Mucosa of stomach (tissue), 1 donor: ENCODE data around the gene LCP2.

Source experiments
- H3K27me3 ChIP-seq: one replicate; pipeline ENCODE4 v1.7.0; 2013; ENCODE audit warnings: mild to moderate bottlenecking, low read length; ENCODE audit not compliant: control insufficient read depth, insufficient read depth
- H3K36me3 ChIP-seq: one replicate; pipeline ENCODE4 v1.7.0; 2013; ENCODE audit warnings: low read length; ENCODE audit not compliant: control insufficient read depth, insufficient read depth
- H3K4me1 ChIP-seq: one replicate; pipeline ENCODE4 v1.7.0; 2013; ENCODE audit warnings: mild to moderate bottlenecking, low read length; ENCODE audit not compliant: control insufficient read depth, insufficient read depth
- H3K4me3 ChIP-seq: one replicate; pipeline ENCODE4 v1.7.0; 2013; ENCODE audit warnings: low read length
- H3K9ac ChIP-seq: one replicate; pipeline ENCODE4 v1.7.0; 2013; ENCODE audit warnings: mild to moderate bottlenecking, low read length, moderate library complexity
- H3K9me3 ChIP-seq: one replicate; pipeline ENCODE4 v1.7.0; 2013; ENCODE audit warnings: mild to moderate bottlenecking, low read length, moderate library complexity; ENCODE audit not compliant: control insufficient read depth
- donor health status: Pancreatic carcinoma.

LCP2 gene

GRCh38 chr5:170297589-170298462 lies at the start of gene LCP2:
Gene LCP2 (minus strand): TSS chr5:170297777. CDS start chr5:170297611, 166 bp downstream.
- Histone ChIP-seq H3K4me1 (no peaks in the 10 kb centered on the region), H3K9ac (peak within 1 kb of the TSS; percentile 72), H3K36me3 (no peaks in the 10 kb centered on the region), H3K27me3 (no peaks in the 10 kb centered on the region), H3K4me3 (peak within 1 kb of the TSS; percentile 3), H3K9me3 (no peaks in the 10 kb centered on the region)

DNA sequence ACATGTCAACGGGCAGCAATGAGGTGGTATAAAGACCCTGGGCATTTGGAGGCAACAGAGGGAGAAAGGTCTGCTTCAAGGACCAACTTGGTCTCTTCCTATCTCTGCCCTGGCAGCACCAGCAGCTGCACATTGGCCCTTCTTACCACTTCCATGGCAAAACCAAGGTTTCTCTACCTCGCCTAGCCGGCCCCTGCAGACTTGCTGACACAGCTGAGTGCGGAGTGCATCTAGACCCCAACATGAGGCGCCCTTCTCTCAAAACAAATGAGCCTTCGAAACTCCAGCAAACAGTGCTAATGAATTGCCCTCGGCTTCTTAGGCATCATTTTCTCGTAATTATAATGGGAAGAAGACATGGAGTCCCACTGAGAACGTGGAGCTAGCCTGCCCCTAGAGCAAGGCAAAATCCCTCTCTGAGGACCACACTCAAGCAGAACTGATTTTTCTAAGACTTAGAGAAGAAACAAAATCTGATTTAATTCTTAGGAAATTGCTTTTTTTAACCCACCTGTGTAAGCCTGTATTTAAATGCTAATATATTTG lies 49.5 kb upstream of the LCP2 start:
- Histone ChIP-seq H3K27me3 (no peaks in the 10 kb centered on the region), H3K4me3 (no peak overlapping the region), H3K4me1 (no peaks in the 10 kb centered on the region)

DNA sequence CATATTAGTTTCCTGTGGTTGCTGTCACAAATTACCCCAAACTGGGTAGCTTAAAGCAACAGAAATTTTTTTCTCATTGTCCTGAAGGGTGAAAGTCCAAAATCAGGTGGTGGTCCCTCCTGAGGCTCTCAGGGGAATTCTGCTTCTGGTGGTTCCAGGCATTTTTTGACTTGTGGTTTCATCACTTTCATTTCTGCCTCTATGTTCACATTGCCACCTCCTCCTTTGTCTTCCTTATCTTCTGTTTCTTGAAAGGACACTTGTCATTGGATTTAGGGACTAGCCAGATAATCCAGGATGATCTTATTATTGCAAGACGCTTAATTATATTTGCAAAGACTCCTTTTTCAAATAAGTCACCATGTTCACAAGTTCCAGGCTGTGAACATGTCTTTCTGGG lies 48.4 kb upstream of the LCP2 start:
- no peaks in the 10 kb centered on the region for H3K9me3 ChIP-seq
- no peaks in the 10 kb centered on the region for H3K36me3 ChIP-seq
- H3K4me1 ChIP-seq = no peaks in the 10 kb centered on the region
- no peak overlapping the region for H3K4me3 ChIP-seq
- H3K9ac ChIP-seq = no peak overlapping the region
- H3K27me3 ChIP-seq = no peaks in the 10 kb centered on the region

More for the DNA sequence above, 49.5 kb upstream of the LCP2 start:
- Histone ChIP-seq H3K9ac (no peak overlapping the region), H3K36me3 (no peaks in the 10 kb centered on the region), H3K9me3 (no peaks in the 10 kb centered on the region)

GRCh38 chr5:170343177-170343576 lies 45.6 kb upstream of the LCP2 start:
- H3K27me3 ChIP-seq = no peaks in the 10 kb centered on the region

DNA sequence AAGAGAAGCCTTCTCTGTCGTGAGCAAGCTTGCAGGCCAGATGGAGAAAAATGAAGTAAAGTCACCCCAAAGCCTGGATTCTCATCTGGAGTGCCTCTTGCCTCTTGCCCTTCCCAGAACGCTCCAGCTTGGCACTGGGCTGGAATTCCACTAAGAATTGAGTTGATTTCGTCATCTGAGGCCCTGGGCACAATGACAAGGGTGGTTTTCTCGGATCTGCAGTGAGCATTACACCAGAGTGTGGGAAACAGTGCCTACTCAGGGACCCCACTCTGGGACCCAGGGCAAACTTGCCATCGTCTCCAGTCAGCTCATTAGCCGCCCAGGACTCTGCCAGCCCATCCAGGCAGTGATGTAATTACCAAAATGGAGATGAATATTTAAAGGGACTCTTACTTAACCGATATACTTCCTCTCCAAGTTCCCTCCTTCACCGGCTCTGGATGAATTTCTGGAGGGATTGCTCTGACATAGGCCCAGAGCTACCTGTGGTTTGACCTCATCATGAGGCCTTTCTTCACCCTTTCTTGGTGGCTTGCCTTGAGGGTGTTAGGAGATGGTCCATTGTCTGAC lies 44.7 kb upstream of the LCP2 start:
- Histone ChIP-seq H3K4me3 (no peak overlapping the region), H3K9ac (no peak overlapping the region), H3K4me1 (no peaks in the 10 kb centered on the region), H3K27me3 (no peaks in the 10 kb centered on the region), H3K36me3 (no peaks in the 10 kb centered on the region), H3K9me3 (no peaks in the 10 kb centered on the region)

More at GRCh38 chr5:170343177-170343576, 45.6 kb upstream of the LCP2 start:
- no peak overlapping the region for H3K4me3 ChIP-seq
- no peak overlapping the region for H3K9ac ChIP-seq
- no peaks in the 10 kb centered on the region for H3K4me1 ChIP-seq
- no peaks in the 10 kb centered on the region for H3K36me3 ChIP-seq
- no peaks in the 10 kb centered on the region for H3K9me3 ChIP-seq

GRCh38 chr5:170341545-170341944 lies 44.0 kb upstream of the LCP2 start:
- Histone ChIP-seq H3K36me3 (no peaks in the 10 kb centered on the region), H3K27me3 (no peaks in the 10 kb centered on the region), H3K4me3 (no peak overlapping the region), H3K9ac (no peak overlapping the region), H3K9me3 (no peaks in the 10 kb centered on the region), H3K4me1 (no peaks in the 10 kb centered on the region)

DNA sequence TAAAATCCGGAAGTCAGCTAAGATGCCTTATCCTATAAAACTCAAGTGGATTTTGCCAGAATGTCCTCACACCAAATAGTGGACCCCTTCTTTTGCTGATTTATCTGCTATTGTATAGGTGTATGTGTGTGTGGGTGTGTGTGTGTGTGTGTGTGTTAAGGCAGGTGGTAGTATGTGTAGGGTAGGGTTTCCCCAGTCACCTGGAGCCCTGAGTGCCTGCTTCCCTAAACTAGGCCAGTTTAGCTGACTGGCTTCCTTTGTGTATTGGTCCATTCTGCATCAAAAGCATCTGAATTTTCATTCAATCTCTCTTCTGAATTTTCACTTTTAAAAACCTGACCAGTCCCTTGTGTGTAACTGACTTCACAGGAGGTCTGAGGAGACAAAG lies 42.2 kb upstream of the LCP2 start:
- Histone ChIP-seq H3K4me1 (no peaks in the 10 kb centered on the region), H3K27me3 (no peaks in the 10 kb centered on the region), H3K9me3 (no peaks in the 10 kb centered on the region), H3K9ac (no peak overlapping the region), H3K4me3 (no peak overlapping the region), H3K36me3 (no peaks in the 10 kb centered on the region)

GRCh38 chr5:170338933-170339779 lies 41.6 kb upstream of the LCP2 start:
- Histone ChIP-seq H3K9ac (no peak overlapping the region), H3K9me3 (no peaks in the 10 kb centered on the region), H3K4me1 (no peaks in the 10 kb centered on the region), H3K36me3 (no peaks in the 10 kb centered on the region), H3K27me3 (no peaks in the 10 kb centered on the region), H3K4me3 (no peak overlapping the region)

- Histone ChIP-seq H3K4me3 (no peak overlapping the region), H3K4me1 (no peaks in the 10 kb centered on the region), H3K9me3 (no peaks in the 10 kb centered on the region), H3K9ac (no peak overlapping the region), H3K27me3 (no peaks in the 10 kb centered on the region), H3K36me3 (no peaks in the 10 kb centered on the region)
Observed at GRCh38 chr5:170338291-170338690, 40.7 kb upstream of the LCP2 start.

DNA sequence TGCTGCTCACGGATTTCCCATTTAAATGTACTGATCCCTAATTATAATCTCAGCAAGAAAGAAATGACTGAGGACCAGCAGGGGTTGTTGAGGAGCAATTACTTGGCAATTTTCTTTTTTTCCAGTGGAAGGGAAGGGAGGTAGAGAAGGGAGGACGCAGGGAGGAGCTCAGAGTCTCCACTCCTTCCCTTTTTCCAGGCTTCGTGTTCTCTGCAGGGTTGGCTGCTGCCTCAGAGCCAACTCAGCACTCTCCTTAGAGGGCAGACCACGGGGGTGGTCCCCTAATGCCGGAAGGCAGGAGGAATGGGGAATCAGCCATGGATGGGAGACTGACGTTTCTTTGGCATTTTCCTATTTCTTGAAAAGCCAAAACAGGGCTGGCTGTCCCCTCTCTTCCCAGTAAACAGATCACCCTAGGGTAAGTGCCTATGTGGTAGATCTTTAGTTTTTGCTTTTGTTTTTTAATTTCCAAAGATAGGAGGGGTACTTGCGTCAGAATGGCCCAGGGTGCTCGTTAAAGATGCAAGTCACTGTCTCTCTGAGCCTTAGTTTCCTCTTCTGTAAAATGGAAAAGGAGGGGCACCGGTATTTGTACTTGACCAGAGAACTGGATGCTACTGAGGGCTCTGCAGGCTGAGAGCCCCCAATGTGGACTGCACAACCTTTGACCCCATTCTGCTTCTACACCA lies 39.6 kb upstream of the LCP2 start:
- Histone ChIP-seq H3K9ac (no peak overlapping the region), H3K9me3 (no peaks in the 10 kb centered on the region), H3K4me1 (no peaks in the 10 kb centered on the region)

GRCh38 chr5:170336065-170336464 lies 38.5 kb upstream of the LCP2 start:
- Histone ChIP-seq H3K36me3 (no peaks in the 10 kb centered on the region), H3K27me3 (no peaks in the 10 kb centered on the region), H3K4me1 (peaks cover 8% of the 10 kb centered on the region), H3K9ac (no peak overlapping the region), H3K9me3 (no peaks in the 10 kb centered on the region), H3K4me3 (no peak overlapping the region)

More for the DNA sequence above, 39.6 kb upstream of the LCP2 start:
- H3K27me3 ChIP-seq = no peaks in the 10 kb centered on the region
- H3K36me3 ChIP-seq = no peaks in the 10 kb centered on the region
- no peak overlapping the region for H3K4me3 ChIP-seq
